Measurements from ENCODE around the gene PAXX. TPM values are rescaled to one million over a fixed set of nuclear protein-coding genes. Genes with fewer than 3 reads are reported as not detected.

PAXX gene, protein sequence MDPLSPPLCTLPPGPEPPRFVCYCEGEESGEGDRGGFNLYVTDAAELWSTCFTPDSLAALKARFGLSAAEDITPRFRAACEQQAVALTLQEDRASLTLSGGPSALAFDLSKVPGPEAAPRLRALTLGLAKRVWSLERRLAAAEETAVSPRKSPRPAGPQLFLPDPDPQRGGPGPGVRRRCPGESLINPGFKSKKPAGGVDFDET
- 10 to 100 TPM; 29.9 to 81.0 TPM for total RNA-seq

DNA sequence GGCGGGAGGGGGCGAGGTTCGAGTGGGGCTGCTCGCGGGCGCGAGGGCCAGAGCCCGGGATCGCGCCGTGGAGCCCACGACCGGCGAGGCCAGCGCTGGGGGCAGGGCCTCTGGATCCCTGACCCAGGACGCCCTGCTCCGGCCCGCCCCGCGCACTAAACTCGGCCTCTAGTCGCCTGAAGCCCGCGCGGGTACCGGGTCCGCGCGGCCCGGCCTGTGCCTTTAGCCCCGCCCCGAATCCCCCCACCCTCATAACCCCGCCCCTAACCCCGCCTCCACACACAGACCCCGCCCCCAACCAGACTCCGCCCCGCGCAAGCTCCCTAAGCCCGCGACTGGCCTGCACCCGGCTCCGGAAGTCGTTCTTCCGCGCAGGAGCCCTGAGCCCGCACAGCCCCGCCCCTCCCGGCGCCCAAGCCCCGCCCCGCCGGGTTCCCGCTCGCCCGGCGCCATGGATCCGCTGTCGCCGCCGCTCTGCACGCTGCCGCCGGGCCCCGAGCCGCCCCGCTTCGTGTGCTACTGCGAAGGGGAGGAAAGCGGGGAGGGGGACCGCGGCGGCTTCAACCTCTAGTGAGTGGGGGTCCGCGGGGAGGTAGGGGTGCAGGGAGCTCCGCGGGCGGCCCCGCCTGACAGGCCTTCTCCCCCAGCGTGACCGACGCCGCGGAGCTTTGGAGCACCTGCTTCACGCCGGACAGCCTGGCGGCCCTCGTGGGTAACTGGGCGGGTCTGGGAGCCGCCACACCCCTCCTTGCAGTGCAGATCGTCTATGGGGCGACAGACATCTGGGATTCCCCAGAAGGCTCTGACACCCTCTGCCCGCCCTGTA lies at the start of gene PAXX:
PAXX (plus strand) TSS at position 430 of the 826 bp plus-strand sequence; CDS start at position 452, 22 bp downstream.
- TF ChIP-seq, protein P1, sequence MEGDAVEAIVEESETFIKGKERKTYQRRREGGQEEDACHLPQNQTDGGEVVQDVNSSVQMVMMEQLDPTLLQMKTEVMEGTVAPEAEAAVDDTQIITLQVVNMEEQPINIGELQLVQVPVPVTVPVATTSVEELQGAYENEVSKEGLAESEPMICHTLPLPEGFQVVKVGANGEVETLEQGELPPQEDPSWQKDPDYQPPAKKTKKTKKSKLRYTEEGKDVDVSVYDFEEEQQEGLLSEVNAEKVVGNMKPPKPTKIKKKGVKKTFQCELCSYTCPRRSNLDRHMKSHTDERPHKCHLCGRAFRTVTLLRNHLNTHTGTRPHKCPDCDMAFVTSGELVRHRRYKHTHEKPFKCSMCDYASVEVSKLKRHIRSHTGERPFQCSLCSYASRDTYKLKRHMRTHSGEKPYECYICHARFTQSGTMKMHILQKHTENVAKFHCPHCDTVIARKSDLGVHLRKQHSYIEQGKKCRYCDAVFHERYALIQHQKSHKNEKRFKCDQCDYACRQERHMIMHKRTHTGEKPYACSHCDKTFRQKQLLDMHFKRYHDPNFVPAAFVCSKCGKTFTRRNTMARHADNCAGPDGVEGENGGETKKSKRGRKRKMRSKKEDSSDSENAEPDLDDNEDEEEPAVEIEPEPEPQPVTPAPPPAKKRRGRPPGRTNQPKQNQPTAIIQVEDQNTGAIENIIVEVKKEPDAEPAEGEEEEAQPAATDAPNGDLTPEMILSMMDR (IDR thresholded peaks at IDR 0.05): no peak
- DNase-seq: peak; percentile 95
- peak within 1 kb of the TSS; percentile 95 for H3K27ac ChIP-seq
- H3K36me3 ChIP-seq: no peaks in the 10 kb centered on the region
- no peaks in the 10 kb centered on the region for H3K9me3 ChIP-seq
- peak within 1 kb of the TSS; percentile 77 to 87 for H3K9ac ChIP-seq (ENCODE audit: low read depth in 2 of 2, low read length in 2 of 2)
- peak within 1 kb of the TSS; percentile 74 for H3K4me3 ChIP-seq
- peaks cover 15% of the 10 kb centered on the region for H3K4me1 ChIP-seq
- H3K27me3 ChIP-seq: no peaks in the 10 kb centered on the region
- intact Hi-C loops (cut with DNase I): no loop called here

DNA sequence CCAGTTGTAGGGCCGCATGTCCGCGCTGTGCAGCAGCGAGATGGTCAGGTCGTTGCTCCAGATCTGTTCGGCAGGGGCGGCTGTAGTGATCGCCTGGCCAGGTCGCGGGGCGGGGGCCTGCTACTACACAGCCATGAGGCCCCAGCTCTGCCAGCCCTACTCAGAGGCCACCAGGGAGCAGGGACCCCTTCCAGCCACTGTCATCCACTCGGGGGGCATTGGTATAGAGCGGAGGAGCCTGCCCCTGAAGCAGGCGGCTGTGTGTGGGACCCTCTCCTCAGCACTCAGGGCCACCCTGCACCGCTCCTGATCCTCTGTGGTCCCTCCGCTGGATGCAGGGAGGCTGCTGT lies 49.4 kb upstream of the PAXX start:
- Histone ChIP-seq H3K9ac (ENCODE audit: low read depth in 2 of 2, low read length in 2 of 2) (peak overlapping the region in 1 of 2 donors; percentile 93), H3K36me3 (peaks cover 26% of the 10 kb centered on the region), H3K27ac (no peak overlapping the region)

DNA sequence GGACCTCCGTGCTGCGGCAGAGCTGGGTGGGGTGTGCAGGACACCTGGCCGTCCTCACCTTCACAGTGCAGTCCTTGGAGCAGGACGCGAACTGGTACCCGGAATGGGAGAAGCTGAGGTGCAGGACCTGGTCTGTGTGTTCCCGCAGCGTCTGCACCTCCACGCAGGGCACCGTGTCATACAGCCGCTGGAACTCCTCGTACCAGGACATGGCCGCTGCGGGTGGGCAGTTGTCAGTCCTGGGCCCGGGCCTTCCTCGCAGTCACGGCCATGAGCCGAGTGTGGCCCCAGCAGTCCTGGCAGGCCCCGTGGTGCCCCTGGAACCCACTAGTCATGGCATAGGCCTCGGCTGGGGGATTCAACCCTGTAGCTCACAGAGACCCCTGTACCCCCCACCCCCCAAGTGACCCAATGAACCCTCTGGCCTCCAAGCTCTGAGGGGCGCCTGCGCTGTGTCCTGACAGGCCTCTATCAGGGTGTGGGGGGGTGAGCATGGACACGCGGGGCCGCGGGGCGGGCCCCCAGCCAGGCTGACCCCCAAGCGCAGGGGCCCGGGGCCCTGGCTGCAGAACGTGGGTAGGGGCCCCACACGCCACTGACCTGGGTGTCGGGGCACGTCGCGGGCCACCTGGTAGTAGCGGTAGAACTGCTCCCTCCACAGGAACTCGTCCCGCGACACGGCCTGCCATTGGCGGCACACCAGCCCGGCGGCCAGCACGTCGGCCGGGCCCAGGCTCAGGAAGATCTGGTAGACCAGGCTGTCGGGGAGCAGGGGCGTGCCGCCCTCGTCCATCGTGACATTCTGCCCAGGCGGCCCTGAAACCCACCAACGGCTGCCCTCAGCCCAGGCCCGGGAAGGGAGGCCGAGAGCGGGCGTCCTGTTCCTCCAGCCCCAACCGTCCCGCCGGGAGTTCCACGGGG lies 48.7 kb upstream of the PAXX start:
- H3K36me3 ChIP-seq: peaks cover 26% of the 10 kb centered on the region
- H3K4me1 ChIP-seq: peaks cover 10% of the 10 kb centered on the region
- H3K4me3 ChIP-seq: peak overlapping the region; percentile 99
- no peaks in the 10 kb centered on the region for H3K9me3 ChIP-seq
- intact Hi-C loops (cut with DNase I): loop anchor here (2.0 kb wide), 1 partner anchor 85 kb away; the partner anchor contains the start of gene ABCA2
- DNase-seq: peak; percentile 48
- TF ChIP-seq, protein P1 (IDR thresholded peaks at IDR 0.05): no peak
- H3K9ac ChIP-seq (ENCODE audit: low read depth in 2 of 2, low read length in 2 of 2): peak overlapping the region; percentile 84 to 93
- H3K27me3 ChIP-seq: no peaks in the 10 kb centered on the region
- peak overlapping the region; percentile 87 for H3K27ac ChIP-seq

More for the DNA sequence above, 49.4 kb upstream of the PAXX start:
- Histone ChIP-seq H3K27me3 (no peaks in the 10 kb centered on the region), H3K4me1 (peaks cover 7% of the 10 kb centered on the region), H3K9me3 (no peaks in the 10 kb centered on the region), H3K4me3 (peak overlapping the region; percentile 99)
- no peak for DNase-seq
- intact Hi-C loops (cut with DNase I): no loop called here
- TF ChIP-seq, protein P1 (IDR thresholded peaks at IDR 0.05): no peak

DNA sequence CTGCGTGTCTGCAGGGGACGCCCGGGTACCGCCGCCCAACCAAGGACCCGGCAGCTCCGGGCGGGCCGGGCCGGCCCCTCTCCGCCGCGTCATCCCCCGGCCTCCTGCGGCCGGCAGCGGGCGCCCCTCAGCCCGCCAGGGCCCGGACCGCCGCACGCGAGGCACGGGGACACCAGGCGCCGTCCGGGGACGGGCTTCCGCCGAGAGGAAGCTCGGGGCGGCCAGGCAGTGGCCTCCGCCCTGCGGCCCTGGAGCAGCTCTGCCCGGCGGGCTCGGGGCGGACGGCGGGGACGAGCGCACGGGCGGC lies 48.1 kb upstream of the PAXX start:
- Histone ChIP-seq H3K27ac (peak overlapping the region; percentile 87), H3K4me1 (peaks cover 10% of the 10 kb centered on the region), H3K36me3 (peaks cover 26% of the 10 kb centered on the region), H3K27me3 (no peaks in the 10 kb centered on the region), H3K9me3 (no peaks in the 10 kb centered on the region), H3K4me3 (peak overlapping the region; percentile 99), H3K9ac (ENCODE audit: low read depth in 2 of 2, low read length in 2 of 2) (peak overlapping the region; percentile 84 to 93)
- intact Hi-C loops (cut with DNase I): loop anchor here (2.0 kb wide), 1 partner anchor 85 kb away; the partner anchor contains the start of gene ABCA2
- no peak for DNase-seq
- TF ChIP-seq, protein P1 (IDR thresholded peaks at IDR 0.05): no peak

Data from colonic mucosa (tissue), 4 donors.